GM18861 (cell line): ENCODE data around the gene TIMM44.
"Not testable (repeated sequence)": the region's sequence is repeated elsewhere in the genome, so short reads cannot be mapped to it uniquely, and the experiment has no call there.

Experiments used
- ATAC-seq: cut with Tn5 transposase; IDR thresholded peaks from one replicate; pipeline ENCODE4 v1.9.1; 2021; ENCODE audit not compliant: unreplicated experiment

TIMM44 gene

GRCh38 chr19:7953060-7953459 is 9.6 kb upstream of the TIMM44 start:
- ATAC-seq = no peak

GRCh38 chr19:7947939-7948338 is 4.5 kb upstream of the TIMM44 start:
- no peak for ATAC-seq

GRCh38 chr19:7944177-7944761 is 803 bp upstream of the TIMM44 start:
- ATAC-seq = peak; percentile 27

- ATAC-seq = no peak
Observed at GRCh38 chr19:7942981-7943443, 454 bp downstream of the TIMM44 start.

GRCh38 chr19:7941895-7942596 is 1.4 kb downstream of the TIMM44 start:
- ATAC-seq = no peak

- no peak for ATAC-seq
Observed at GRCh38 chr19:7940841-7941240, 2.6 kb downstream of the TIMM44 start.

GRCh38 chr19:7934766-7935165 is 8.7 kb downstream of the TIMM44 start:
- no peak for ATAC-seq

- no peak for ATAC-seq
Observed at GRCh38 chr19:7933828-7934725, 9.4 kb downstream of the TIMM44 start.

- no peak for ATAC-seq
Observed at GRCh38 chr19:7933411-7933810, 10.1 kb downstream of the TIMM44 start.

GRCh38 chr19:7932930-7933300 is 10.6 kb downstream of the TIMM44 start:
- ATAC-seq = no peak

- no peak for ATAC-seq
Observed at GRCh38 chr19:7932276-7932929, 11.1 kb downstream of the TIMM44 start.

GRCh38 chr19:7931221-7932061 is 12.0 kb downstream of the TIMM44 start:
- no peak for ATAC-seq

GRCh38 chr19:7930765-7931164 is 12.7 kb downstream of the TIMM44 start:
- ATAC-seq = no peak

GRCh38 chr19:7930030-7930429 is 13.4 kb downstream of the TIMM44 start:
- ATAC-seq = not testable (repeated sequence)

- no peak for ATAC-seq
Observed at GRCh38 chr19:7928741-7929701, 14.4 kb downstream of the TIMM44 start.

- ATAC-seq = no peak
Observed at GRCh38 chr19:7928334-7928706, 15.1 kb downstream of the TIMM44 start.

GRCh38 chr19:7927605-7928333 is 15.7 kb downstream of the TIMM44 start:
- ATAC-seq = no peak

- no peak for ATAC-seq
Observed at GRCh38 chr19:7926727-7927604, 16.5 kb downstream of the TIMM44 start.
